Psoas muscle (tissue), 8 donors: ENCODE results near the gene SLC30A2. TPM values are rescaled to one million over a fixed set of nuclear protein-coding genes. Genes with fewer than 3 reads are reported as not detected.

Experiments used
- ATAC-seq, 4 donors: fragments of 200-7000 bp; cut with Tn5 transposase; one replicate each; pipeline ENCODE4 v1.9.1; 2020; ENCODE audit warnings: moderate library complexity in 3 of 4, mild to moderate bottlenecking in 2 of 4
- DNase-seq, 2 donors: peaks; one replicate each; pipeline ENCODE4 v3.0.0-alpha.2; 2020
- H3K27ac ChIP-seq: fragments of 200-600 bp; one replicate; pipeline ENCODE4 v1.8.0; 2022
- H3K27me3 ChIP-seq, 3 donors: fragments of 200-600 bp in 1 of 3; one replicate each; pipeline versions ENCODE4 v1.6.1 to v1.8.0; 2013 to 2022; ENCODE audit warnings: low read length in 2 of 3, mild to moderate bottlenecking in 2 of 3, moderate library complexity in 1 of 3; ENCODE audit not compliant: insufficient read depth in 3 of 3
- H3K36me3 ChIP-seq, 2 donors: fragments of 200-600 bp in 1 of 2; one replicate each; pipeline versions ENCODE4 v1.6.1 to v1.8.0; 2013 to 2022; ENCODE audit warnings: low read depth in 1 of 2, mild to moderate bottlenecking in 1 of 2, moderate library complexity in 1 of 2; ENCODE audit not compliant: insufficient read depth in 1 of 2
- H3K4me1 ChIP-seq: fragments of 200-600 bp; one replicate; pipeline ENCODE4 v1.8.0; 2022
- H3K4me3 ChIP-seq: fragments of 200-600 bp; one replicate; pipeline ENCODE4 v1.8.0; 2022; ENCODE audit warnings: mild to moderate bottlenecking
- H3K9me3 ChIP-seq: fragments of 200-600 bp; one replicate; pipeline ENCODE4 v1.8.0; 2022
- CTCF ChIP-seq: fragments of 200-600 bp; IDR thresholded peaks from one replicate; pipeline ENCODE4 v1.8.0; 2022; ENCODE audit warnings: antibody characterized with exemption
- WGBS, 3 donors: extraction: QIAGEN DNeasy Blood & Tissue Kit; methylation state at CpG; one replicate each; pipeline versions ENCODE4 v1.1.6 to v1.1.7; 2013; 5-methylcytosine and 5-hydroxymethylcytosine counted together
- intact Hi-C, 2 donors: fragments of 100-400 bp; cut with DNase I; formaldehyde crosslinking; loops; one replicate each; pipeline versions ENCODE4 v1.11.0 to v1.14.2; 2022
- polyA plus RNA-seq, 3 donors: library from polyadenylated mRNA; stranded (reverse); fragments of 200-250 nt; gene quantifications; one replicate each; pipeline ENCODE4 v1.2.3, GENCODE V29; 2013
- total RNA-seq, 4 donors: library from RNA; stranded (reverse); fragmentation: NEBNext Ultra II Directional in 2 of 4; extraction: Animal tissue kit (Norgen Biotek cat#: 25700) in 2 of 4; gene quantifications; one replicate each; pipeline versions ENCODE4 v1.2.1 to v1.2.4, GENCODE V29; 2021 to 2023
- donor health status: healthy with polysubstance abuse.
- donor health status: DM: no; HTN: no; CAD: no; lungs with moderate emphysema.
- donor health status: Bipolar disorder and iron deficiency.
- donor health status: healthy.
- donor health status: DM: yes; HTN: yes; CAD: no.
- donor health status: DM: no; HTN: no; CAD: no.
- donor health status: DM: no; HTN: no; CAD: no.
- donor health status: DM: yes; HTN: yes; CAD: no.

The SLC30A2 gene
- total and polyA plus RNA-seq, 7 donors, result 0.21 to 7.8 (median 1.2) TPM

DNA sequence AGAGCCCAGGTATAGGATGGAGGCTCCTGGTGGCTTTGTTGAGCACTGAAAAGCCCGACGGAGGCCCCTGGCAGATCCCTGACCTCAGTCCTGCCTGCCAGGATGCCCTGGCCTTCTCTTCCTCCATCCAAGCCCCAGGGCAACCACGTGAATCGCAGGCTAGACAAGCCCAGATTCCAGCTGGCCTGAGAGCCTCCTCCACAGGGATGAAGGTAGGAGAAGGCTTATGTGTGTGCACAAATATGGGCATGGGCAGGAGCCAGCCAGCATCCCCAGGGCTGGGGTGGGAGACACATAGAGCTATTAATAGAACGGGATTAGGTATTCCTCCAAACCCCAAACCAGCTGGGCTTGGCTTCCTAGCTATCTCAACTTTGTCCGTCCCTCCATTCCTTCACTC, 28.3 kb downstream of the SLC30A2 start:
- no peak for DNase-seq

GRCh38 chr1:26016953-26017545, 28.9 kb downstream of the SLC30A2 start:
- no peak overlapping the region for H3K4me3 ChIP-seq
- peak overlapping the region; percentile 46 for H3K27ac ChIP-seq
- DNase-seq (no peak), ATAC-seq (peak in 1 of 4 donors; percentile 21)
- WGBS, 3 donors, result 57 to 67% (median 58%) methylated on average over 6 of the region's 6 CpGs
- peaks cover 0 to 6% of the 10 kb centered on the region in 2 donors for H3K36me3 ChIP-seq
- intact Hi-C loops, result no loop called here
- TF ChIP-seq CTCF, result no peak
- no peaks in the 10 kb centered on the region for H3K9me3 ChIP-seq
- H3K4me1 ChIP-seq, result peaks cover 28% of the 10 kb centered on the region
- no peaks in the 10 kb centered on the region for H3K27me3 ChIP-seq

More for the DNA sequence above, 28.3 kb downstream of the SLC30A2 start:
- Histone ChIP-seq H3K27me3 (no peaks in the 10 kb centered on the region), H3K27ac (peak overlapping the region; percentile 46), H3K36me3 (peaks cover 0 to 6% of the 10 kb centered on the region in 2 donors), H3K4me1 (peaks cover 34% of the 10 kb centered on the region), H3K4me3 (no peak overlapping the region), H3K9me3 (no peaks in the 10 kb centered on the region)
- TF ChIP-seq CTCF, result no peak
- 21 to 29% (median 23%) methylated on average over 6 of the region's 6 CpGs for WGBS, 3 donors
- intact Hi-C loops, result no loop called here
- ATAC-seq, result peak in 1 of 4 donors; percentile 10

DNA sequence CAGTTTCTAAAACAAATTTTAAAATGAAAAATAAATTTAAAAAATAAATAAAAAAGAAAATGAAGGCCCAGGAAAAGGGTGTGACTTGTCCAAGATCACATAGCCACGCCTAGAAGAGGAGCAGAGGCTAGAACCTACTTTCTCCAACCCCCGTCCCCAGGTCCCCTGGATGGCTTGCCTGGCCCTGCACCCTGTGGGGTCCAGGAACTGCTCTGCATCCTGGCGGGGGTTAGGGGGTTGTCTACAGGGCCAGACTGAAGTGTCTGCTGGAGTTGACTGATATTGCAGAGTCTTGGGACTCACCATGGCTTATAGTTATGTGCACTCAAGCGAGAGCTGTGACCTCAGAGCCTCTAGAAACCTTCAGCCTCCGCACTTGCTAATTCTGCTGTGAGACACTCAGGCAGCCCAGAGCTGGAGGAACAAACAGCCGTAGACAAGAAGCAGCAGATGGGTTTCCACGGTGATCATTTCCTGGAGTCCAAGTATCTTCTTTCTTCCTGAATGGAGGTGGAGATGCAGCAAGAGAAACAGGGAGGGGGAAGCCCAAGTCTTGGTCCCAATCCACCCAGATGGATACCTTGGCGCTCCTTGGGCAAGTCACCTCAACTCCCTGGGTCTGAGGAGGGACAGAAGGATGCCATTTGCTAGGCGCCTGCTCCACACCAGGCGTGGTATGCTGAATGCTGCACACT, 29.5 kb downstream of the SLC30A2 start:
- no peak for DNase-seq

GRCh38 chr1:26015358-26015757, 30.6 kb downstream of the SLC30A2 start:
- Histone ChIP-seq H3K36me3 (peaks cover 0 to 6% of the 10 kb centered on the region in 2 donors), H3K27ac (no peak overlapping the region), H3K4me1 (peaks cover 19% of the 10 kb centered on the region), H3K4me3 (no peak overlapping the region), H3K27me3 (no peaks in the 10 kb centered on the region), H3K9me3 (no peaks in the 10 kb centered on the region)
- intact Hi-C loops, result no loop called here
- 87 to 95% (median 94%) methylated on average over 2 of the region's 2 CpGs for WGBS, 3 donors
- DNase-seq (no peak), ATAC-seq (peak in 1 of 4 donors; percentile 16)
- TF ChIP-seq CTCF, result no peak

More for the DNA sequence above, 29.5 kb downstream of the SLC30A2 start:
- intact Hi-C loops, result no loop called here
- Histone ChIP-seq H3K27me3 (no peaks in the 10 kb centered on the region), H3K4me3 (no peak overlapping the region), H3K36me3 (peaks cover 0 to 6% of the 10 kb centered on the region in 2 donors), H3K9me3 (no peaks in the 10 kb centered on the region), H3K4me1 (peaks cover 22% of the 10 kb centered on the region), H3K27ac (no peak overlapping the region)
- ATAC-seq, result no peak
- TF ChIP-seq CTCF, result no peak
- 74 to 80% (median 76%) methylated on average over 10 of the region's 10 CpGs for WGBS, 3 donors
